ENCODE results near the gene STX8.
A peak's percentile ranks its signal among the peaks of the same experiment; 100 is the strongest.
"Not testable (repeated sequence)": the region's sequence is repeated elsewhere in the genome, so short reads cannot be mapped to it uniquely, and the experiment has no call there.

The STX8 gene

DNA sequence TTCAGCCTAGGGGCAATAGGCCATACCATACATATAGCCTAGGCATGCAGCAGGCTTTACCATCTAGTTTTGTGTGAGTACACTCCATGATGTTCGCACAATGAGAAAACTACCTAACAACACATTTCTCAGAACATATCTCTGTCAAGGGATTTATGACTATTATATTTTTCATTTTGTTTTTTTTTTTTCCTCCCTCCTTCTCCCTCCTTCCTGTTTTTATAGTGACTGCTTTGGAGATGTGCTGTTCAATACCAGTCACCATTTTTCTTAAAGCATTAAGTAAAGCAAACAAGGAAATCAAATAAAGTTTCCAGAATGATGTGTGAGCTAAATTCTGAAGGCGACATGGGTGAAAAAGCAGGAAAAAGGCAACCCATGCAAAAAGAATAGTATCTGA is 194.6 kb downstream of the STX8 start:
- no peak for DNase-seq

DNA sequence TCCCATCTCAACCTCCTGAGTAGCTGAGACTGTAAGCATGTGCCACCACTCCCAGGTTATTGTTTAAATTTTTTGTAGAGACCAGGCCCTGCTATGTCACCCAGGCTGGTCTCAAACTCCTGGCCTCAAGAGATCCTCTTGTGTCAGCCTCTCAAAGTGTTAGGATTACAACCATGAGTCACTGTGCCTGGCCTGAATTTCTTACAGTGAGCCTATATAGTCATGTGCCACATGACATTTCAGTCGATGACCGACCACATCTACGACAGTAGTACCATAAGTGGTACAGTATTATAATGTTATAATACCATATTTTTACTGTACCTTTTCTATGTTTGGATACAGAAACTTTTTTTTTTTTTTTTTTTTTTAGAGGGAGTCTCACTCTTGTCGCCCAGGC is 195.3 kb downstream of the STX8 start:
- DNase-seq = no peak

DNA sequence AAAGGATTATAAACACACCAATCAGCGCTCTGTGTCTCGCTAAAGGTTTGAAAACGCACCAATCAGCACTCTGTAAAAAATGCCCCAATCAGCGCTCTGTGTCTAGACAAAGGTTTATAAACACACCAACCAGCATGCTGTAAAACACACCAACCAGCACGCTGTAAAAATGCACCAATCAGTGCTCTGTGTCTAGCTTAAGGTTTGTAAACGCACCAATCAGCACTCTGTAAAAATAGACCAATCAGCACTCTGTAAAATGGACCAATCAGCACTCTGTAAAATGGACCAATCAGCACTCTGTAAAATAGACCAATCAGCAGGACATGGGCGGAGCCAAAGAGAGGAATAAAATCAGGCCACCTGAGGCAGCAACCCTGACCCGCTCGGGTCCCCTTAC is 199.4 kb downstream of the STX8 start:
- DNase-seq = not testable (repeated sequence)

DNA sequence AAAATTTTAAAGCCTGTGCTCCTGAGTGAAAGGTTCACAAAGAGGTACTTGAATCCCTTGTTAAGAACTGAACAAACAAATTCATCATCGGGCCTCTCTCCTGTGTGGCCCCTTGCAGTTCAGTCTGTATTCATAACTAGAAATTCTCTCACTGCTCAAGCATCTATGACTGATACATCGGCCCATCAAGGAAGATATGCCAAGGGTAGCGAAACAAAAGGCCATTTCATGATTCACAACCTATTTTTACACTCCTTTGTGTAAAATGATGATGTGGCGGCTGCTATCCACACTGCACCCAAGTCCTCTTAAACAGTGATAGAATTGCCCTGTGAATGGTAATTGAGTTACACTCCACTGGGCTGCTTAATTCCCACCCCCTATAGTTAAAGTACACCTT is 204.6 kb downstream of the STX8 start:
- DNase-seq = no peak

DNA sequence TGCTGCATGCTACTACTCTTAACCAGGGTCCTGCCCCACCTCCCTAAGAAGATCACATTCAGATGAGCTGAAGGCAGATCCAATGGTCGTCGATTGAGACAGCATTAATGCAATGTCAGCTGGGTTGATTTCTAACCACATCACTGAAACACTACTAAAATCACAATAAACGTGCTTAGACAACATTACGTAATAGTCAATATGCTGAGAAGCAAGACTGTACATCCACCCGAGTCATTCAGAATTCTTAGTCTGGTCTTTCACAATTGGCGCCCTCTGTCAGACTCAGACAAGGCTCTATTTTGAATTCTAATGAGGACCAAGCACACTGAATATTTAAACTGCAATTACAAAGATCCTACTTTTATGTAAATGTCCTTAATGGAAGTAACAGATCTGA is 205.2 kb downstream of the STX8 start:
- DNase-seq = no peak

DNA sequence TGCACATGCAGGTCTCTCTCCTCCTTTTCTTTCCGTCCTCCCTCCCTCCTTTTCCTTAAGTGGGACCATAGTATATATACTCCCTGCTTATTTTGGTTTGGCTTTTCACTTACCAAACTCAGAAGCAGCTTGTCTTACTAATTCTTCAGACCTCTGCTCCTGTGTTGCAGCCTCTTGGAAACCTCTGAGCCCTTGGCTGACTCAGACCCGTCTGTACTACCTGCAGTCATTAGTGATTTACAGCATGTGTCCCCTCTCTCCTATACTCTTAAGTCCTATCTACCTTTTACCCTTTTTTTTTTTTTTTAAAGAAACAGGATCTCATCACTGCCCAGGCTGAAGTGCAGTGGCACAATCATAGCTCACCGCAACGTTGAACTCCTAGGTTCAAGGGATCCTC is 207.0 kb downstream of the STX8 start:
- DNase-seq = no peak

DNA sequence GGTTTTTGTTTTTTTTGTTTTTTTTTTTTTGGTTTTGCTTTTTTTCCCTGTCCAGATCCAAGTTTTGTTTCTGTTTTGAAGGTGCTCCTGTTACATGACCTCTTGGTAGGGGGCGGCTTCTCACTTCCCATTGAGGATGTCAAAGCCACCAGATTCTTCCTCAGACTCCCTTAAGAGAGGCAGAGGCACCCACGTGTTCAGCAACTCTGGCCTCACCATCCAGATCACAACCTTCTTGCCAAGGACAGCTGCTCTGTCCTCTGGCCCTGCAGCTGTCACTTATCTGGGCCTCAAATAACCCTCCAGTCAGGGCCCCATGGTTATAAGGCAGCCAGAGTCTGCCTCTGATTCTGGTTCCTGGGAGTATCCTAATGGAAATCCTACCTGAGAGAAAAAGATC is 208.5 kb downstream of the STX8 start:
- DNase-seq = no peak

DNA sequence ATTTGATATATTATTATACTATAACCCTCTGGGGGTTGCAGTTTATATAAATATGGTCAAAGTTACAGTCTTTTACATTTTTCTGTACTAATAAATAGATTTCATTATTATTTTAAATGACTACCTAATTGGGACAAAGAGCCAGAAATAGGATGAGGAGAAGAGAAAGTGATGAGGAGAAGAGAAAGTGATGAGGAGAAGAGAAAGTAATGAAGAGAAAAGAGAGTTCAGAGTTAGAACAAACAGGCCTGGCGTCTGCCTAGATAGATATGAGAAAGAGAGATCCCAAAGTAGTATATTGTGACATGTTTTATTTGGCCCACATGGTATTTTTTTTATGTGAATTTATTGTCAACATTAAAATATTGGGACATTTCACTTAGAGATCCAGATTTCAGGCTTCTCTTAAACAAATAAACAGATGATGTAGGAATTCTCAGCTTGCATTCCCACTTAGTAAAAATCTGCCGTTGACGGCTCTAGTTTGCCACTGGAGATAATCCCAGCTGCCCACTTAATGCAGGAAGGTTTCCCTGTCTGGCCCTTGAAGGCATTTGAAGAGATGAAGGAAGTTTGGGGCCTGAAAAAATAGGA is 210.7 kb downstream of the STX8 start:
- no peak for DNase-seq

DNA sequence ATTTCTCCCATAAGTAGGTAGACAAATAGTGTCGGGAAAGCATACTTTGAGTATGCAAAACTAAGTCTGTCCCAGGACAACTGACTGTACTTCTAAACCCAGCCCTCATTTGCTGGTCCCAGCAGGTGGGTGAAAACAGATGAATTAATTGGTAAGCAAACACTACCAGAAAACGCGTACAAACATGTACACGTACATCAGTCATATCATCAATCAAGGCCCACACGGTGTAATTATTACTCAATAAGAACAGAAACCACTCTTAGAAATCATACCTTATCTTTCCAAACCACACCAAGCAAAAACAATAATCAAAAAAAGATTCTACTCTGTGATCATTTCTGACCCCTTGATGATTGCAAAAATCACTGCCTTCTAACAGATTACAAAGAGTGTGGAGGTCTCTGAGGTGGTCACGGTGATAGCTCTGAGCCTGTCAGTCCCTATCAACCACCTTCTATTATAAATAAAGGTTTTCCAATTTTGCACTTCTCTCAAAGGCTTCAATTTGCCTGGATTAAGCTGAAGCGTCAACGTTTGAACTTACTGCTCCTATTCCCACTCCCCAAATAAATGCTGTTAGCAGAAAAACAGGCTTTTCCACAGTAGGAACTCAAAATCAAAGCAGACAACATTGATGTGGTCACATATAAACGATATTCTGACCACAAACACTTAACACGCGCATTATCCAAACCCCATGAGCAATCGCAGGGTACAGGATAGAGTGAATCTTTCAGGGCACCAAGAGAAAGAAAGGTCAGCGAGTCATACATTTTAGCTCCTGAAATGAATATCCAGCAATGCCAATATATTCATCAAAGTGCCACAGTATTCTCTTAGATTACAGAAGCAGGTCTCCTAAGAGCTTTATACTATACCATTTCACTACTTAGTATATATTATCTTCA is 211.9 kb downstream of the STX8 start:
- no peak for DNase-seq

DNA sequence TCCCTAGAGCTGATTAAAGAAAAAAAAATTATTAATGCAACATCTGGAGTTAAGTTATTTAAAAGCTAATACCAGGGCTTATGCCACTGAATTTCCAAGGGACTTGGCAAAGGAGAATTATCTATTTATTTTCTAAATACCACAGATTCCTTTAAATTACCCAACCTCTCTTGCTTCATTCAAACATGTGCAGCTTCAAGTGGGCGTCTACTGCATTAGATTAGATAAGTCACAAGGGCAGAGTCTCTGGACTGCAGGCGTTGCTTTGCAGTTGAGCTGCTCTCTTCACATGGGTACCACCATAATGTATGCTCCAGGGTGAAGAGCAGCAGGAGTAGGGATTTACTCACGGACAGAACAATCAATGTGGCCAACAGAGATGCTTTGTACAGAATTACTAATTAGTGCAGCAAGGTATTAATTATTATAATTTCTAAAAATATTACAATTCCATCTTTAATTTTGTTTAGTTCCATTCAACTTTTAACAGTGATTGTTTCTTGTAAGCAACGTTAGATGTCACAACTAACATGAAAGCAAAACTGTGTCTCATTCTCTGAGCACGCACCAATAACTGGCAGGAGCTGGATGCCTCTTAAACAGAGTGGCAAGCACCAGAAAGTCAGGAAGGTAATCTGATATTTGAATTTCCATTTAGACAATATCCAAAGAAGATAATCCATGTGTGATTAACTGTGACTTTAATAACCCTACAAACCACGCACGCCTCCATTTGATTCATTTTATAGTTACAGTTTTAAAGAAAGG is 214.2 kb downstream of the STX8 start:
- DNase-seq = no peak

DNA sequence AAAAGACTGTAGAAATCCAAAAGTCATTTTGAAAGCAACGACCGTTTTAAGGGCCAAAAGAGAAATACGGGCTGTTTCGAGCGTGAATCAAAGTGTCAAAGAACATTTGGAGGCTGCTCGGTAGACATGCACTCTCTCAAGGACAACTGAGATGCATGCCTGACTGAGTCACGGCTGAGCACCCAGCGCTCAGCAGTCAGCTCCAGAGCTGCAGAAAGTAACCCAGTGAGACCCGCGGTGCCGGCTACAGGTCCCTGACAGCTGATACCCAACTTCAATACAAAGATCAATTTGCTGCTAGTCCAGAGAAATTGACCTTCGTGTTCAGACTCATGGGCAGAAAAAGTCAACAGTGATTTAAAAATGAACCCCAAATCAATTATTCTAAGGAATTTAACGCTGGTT is 214.9 kb downstream of the STX8 start:
- no peak for DNase-seq

DNA sequence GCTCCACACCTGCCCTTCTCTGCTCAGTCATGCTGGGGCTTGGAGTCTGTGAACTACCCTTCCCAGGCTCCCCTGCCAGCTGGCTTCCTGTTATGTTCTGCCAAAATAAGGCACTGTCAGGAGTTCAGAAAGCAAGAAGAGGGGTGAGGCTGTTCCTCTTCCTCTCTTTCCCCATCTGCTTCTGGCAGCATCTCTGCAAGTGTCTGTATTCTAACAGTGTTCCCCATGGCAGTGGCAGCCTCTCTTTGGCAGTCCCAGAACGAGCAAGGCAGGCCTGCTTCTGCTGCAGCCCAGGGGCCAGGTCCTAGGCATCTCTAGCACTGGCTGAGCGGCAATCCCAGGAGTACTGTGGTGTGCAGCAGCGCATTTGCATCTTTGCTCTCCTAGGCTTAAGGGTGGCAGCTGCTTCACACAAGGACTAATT is 219.1 kb downstream of the STX8 start:
- DNase-seq = peak in 1 of 2 donors; percentile 2

DNA sequence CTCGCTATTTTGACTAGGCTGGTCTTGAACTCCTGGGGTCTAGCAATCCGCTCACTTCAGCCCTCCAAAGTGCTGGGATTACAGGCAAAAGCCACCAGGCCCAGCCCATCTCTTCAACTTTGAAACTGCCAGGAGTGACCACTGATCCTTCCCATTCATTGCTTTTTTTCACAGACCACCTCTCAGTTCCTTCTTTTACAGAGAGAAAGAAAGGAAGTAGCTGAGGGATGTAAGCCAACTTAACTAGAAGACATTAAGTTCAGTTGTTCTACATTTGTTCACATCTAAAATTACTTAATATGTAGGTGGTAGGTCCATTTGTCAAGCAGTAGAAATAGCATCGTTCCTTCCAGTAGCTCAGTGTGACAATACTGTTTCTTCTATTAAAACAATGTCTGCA is 219.8 kb downstream of the STX8 start:
- no peak for DNase-seq

DNA sequence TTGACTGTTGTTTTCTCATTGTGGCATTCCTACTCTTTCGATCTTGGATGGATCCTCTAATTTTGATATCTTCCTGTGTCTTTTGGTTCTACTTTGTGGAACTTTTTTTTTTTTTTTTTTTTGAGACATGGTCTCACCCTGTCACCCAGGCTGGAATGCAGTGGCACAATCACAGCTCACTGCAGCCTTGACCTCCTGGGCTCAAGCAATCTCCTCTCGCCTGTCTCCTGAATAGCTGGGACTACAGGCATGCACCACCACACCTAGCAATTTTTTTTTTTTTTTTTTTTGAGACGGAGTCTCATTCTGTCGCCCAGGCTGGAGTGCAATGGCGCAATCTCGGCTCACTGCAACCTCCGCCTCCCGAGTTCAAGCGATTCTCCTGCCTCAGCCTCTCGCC is 220.4 kb downstream of the STX8 start:
- not testable (repeated sequence) for DNase-seq

DNA sequence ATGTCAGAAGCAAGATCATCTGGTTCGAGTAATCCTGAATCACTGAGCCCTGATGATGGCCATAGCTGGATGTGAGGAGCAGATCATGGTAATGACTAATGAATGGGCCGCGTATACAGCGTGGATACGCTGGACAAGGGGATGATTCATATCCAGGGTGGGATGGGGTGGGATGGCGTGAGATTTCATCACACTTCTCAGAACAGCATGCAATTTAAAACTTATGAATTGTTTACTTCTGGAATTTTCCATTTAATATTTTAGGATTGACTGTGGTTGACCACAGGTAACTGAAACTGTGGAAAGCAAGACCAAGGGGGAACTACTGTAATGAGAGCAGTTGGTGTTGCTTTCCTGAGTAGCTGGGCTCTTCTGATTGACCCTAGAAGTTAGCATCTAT is 225.5 kb downstream of the STX8 start:
- DNase-seq = no peak

DNA sequence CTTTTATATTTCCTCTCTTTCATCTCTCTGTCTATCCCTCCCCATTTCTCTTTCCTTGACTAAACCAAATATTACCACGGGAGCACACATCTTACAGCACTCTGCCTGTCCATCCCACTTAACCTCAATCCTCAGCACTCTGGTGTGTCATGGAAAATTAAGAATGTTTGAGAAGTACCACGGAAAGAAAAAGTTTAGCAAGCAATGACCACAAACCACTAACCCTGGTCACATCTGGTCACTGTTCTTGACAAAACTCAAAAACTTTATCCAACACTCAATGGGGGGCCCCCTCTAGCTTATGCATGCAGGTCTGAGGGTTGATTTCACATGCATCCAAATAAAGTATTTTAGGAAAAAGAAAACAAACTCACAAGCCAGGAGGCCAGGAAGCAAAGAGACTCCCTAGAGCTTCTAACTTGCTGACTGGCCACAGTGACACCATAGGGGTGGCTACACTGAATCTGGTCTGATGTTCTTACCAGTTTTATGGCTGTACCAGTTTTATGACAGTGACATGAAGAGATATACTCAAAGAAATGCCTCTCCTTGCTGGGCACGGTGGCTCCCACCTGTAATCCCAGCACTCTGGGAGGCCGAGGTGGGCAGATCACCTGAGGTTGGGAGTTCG is 229.2 kb downstream of the STX8 start:
- no peak for DNase-seq

DNA sequence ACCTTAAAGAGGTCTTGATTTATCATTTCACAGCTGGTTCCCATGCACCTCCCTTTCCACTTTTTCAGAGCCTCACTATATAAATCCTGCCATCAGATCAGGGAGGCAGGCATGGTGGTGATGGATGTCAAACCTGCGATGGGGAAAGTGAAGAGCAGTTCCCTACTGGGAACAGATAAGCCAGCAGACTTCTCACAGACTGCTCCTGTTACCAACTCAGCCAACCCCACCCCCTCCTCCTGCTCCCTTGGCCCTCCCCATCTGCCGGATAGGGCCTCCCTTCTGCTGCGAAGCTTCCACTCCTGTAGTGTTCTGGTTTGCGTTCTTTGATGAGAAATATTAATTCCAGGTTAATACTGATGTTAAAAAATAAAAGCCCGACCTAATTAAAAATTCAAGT is 232.1 kb downstream of the STX8 start:
- DNase-seq = no peak

DNA sequence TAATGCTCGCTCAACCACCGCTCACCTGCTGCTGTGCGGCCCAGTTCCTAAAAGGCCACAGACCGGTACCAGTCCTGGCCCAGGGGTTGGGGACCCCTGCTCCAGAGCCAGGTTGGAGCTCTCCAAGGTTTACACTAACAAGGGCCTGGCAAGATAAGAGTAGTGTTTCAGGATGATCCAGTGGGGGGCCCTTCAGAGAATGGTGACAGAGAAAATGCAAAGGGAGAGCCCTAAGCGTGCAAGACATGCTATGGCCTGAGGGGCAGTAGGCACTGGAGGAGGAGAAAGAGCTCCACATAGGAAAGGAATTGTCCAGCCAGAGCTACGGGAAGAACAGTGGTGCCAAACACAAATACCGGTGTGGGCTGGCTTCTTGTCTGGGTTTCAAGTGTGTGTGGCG is 233.4 kb downstream of the STX8 start:
- DNase-seq = no peak

DNA sequence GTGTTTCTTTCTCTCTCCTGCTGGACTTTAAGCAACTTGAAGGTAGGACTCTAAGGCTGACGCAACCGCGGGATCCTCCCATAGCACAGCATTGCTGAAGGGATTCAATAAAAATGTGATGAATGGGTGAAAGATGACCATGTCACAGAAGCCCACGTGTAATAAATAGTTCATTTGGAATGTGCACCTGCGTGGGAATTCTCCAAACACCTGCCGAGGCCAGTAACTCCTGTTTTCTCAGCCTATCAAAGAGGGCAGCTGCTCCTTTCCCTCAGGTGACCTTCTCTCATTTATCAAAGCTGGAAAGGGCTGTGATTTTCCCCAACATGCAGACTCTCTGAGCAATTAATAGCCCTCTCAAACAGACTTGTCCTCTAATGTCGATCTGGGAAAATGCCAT is 235.7 kb downstream of the STX8 start:
- DNase-seq = no peak

DNA sequence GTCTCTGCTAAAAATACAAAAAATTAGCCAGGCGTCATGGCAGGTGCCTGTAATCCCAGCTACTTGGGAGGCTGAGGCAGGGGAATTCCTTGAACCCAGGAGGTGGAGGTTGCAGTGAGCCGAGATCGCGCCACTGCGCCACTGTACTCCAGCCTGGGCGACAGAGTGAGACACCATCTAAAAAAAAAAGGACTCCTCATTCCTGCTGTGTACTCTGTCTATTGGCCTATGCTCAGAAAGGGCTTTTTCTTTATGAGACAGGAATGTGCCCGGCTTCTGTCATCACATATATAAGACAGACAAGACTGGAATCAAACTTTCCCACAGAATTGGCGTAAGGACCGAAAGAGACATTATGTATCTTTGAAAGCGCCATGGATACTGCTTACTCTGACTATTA is 236.1 kb downstream of the STX8 start:
- not testable (repeated sequence) for DNase-seq

DNA sequence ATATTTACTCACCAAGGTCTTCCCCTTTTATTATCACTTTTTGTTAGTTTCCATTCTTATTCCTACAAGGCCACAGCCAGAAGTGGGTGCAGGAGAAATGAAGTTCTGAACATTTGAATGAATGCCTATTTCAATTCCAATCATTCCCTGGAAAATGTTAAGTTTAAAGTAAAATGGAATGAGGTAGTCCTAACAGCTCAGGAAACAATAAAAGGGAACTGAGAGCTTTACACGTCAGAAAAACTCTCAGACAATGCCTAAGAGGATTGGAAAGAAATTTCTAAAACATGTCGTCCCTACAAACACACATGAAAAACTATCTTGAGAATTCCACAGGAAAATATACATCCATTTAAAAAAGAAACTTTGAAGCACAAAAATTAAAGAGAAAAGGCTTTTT is 238.8 kb downstream of the STX8 start:
- DNase-seq = no peak

DNA sequence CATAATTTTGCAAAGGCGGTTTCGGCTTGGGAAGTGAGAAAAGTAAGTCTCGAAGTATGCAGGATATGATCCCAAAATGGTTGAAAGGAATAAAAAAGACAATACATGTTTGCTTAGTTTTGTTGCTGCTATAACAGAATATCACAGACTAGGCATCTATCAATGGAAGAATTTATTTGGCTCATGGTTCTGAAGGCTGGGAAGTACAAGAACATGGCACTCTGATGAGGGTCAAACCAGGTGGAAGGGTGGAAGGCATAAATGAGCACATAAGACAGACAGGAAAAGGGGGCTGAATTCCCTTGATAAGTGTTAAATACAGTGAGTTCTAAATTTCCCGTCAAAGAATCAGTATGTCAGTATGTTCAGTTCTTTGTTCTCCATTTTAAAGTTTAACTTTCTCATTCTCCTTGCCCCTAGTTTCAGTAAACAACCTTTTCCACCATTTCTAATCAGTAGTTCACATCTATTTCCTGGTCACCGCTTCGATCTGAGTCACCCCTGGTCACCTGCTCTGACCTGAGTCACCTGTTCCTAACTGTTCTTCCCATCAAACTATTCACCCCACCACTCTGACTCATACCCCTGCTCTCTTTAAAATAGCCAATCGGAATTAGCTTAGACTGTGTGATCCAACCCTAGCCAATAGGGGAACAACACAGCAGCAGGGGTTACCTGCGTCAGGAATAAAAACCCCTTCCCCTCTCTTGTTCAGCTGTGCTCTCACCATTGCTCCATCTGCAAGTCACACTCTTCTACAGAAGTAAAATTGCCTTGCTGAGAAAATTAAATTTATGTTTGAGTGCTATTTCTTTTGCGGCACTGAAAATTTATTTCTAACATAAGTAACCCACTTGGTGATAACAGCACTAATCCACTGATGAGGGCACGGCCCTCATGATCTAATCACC is 240.8 kb downstream of the STX8 start:
- DNase-seq = no peak

Measured in CD4-positive, alpha-beta T cell treated with Interferon alpha-2 for 1 hour (primary cell).